H1 (cell line): Measurements from ENCODE around the gene ASB4. TPM values are rescaled to one million over a fixed set of nuclear protein-coding genes. Genes with fewer than 3 reads are reported as not detected.

Experiments used
- CBX8 ChIP-seq: fragments of 300-800, 300-1000 bp; sonication (generic); IDR thresholded peaks from 2 replicates; pipeline ENCODE4 v1.7.1; 2016; ENCODE audit warnings: low read depth, low read length, borderline replicate concordance
- CTCF ChIP-seq, 3 experiments: IDR thresholded peaks; 1 replicate in 2 of 3; 2 replicates in 1 of 3; pipeline versions ENCODE4 v1.5.1 to v1.6.1; 2011; ENCODE audit warnings: low read length in 3 of 3, mild to moderate bottlenecking in 3 of 3, inconsistent platforms in 2 of 3, low read depth in 1 of 3, moderate library complexity in 1 of 3; ENCODE audit not compliant: insufficient read depth in 1 of 3; ENCODE audit errors: control extremely low read depth in 1 of 3
- POU5F1 ChIP-seq: IDR thresholded peaks from 2 replicates; pipeline ENCODE4 v1.6.1; 2011; ENCODE audit warnings: low read depth, mild to moderate bottlenecking, low read length, moderate library complexity
- polyA plus RNA-seq, 7 experiments: library from polyadenylated mRNA; depleted of rRNA in 3 of 7; stranded (reverse) in 5 of 7; unstranded in 2 of 7; fragments of >200 nt in 5 of 7; fragments of 200-250 nt in 2 of 7; gene quantifications; 1 replicate in 5 of 7; 2 replicates in 1 of 7; 4 replicates in 1 of 7; pipeline versions ENCODE4 v1.2.1 to v1.2.3, GENCODE V29; 2011 to 2013; ENCODE audit warnings: missing spikeins in 2 of 7, mixed read lengths in 2 of 7
- total RNA-seq: library from RNA; stranded (reverse); fragmentation: NEBNext Ultra II Directional; extraction: Animal tissue kit (Norgen Biotek cat#: 25700); gene quantifications from 2 replicates; pipeline ENCODE4 v1.2.1, GENCODE V29; 2021

ASB4 gene
- total and polyA plus RNA-seq, 2 of the 8 experiments (the other 6 are each of a cell fraction or from before 2014, with no cell fraction given), result not detected

DNA sequence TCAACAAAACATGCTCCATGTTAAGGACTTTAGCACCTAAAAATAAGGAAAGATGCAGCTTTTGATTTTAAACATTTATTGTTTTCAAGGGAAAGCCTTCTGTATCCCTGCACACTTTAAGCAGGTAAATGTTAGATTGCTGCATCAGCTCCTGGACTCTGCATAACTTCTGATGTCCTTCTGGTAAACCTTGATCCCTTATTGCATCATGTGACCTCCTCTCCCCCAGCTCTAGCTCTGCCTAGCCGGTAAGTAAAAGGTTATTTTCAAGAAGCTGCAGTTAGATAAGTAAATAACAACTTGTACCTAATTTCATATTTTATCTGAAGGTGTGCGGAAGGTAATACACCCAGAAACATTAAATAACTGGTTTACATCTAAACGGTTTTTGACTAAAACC, 73.1 kb downstream of the ASB4 start (continued):
- TF ChIP-seq CTCF (IDR thresholded peaks at IDR 0.05; ENCODE audit: control extremely low read depth in 1 of 3, insufficient read depth in 1 of 3, low read depth in 1 of 3, low read length in 3 of 3) (no peak), CBX8 (no peak), POU5F1 (no peak)
- TF ChIP-seq, all 59 proteins: peak for 0
